KOPT-K1 (cell line): ENCODE measurements around the gene UBTF.

Experiments used
- H3K27ac ChIP-seq: fragments of 200-600 bp; sonication (generic); 2 replicates; pipeline ENCODE4 v1.5.1; 2016; ENCODE audit warnings: antibody characterized with exemption, mild to moderate bottlenecking, low read depth, low read length; ENCODE audit not compliant: poor library complexity, severe bottlenecking
- H3K36me3 ChIP-seq: fragments of 200-600 bp; sonication (generic); 2 replicates; pipeline ENCODE4 v1.5.1; 2017; ENCODE audit warnings: antibody characterized with exemption, mild to moderate bottlenecking, low read length, moderate library complexity; ENCODE audit not compliant: insufficient read depth
- H3K9me3 ChIP-seq: fragments of 200-600 bp; sonication (generic); 2 replicates; pipeline ENCODE4 v1.5.1; 2017; ENCODE audit warnings: antibody characterized with exemption, low read length, mild to moderate bottlenecking; ENCODE audit not compliant: insufficient read depth, poor library complexity, severe bottlenecking

Gene UBTF

GRCh38 chr17:44198721-44199552 is 20.5 kb downstream of the UBTF start:
- Histone ChIP-seq H3K27ac (peak overlapping the region; percentile 95), H3K36me3 (peaks cover 36% of the 10 kb centered on the region), H3K9me3 (no peaks in the 10 kb centered on the region)

- H3K9me3 ChIP-seq = no peaks in the 10 kb centered on the region
- H3K36me3 ChIP-seq = peaks cover 44% of the 10 kb centered on the region
- peak overlapping the region; percentile 95 for H3K27ac ChIP-seq
These were observed 21.3 kb downstream of the UBTF start for GRCh38 chr17:44197980-44198720.

GRCh38 chr17:44197107-44197506 is 22.4 kb downstream of the UBTF start:
- no peak overlapping the region for H3K27ac ChIP-seq
- H3K9me3 ChIP-seq = no peaks in the 10 kb centered on the region
- peaks cover 54% of the 10 kb centered on the region for H3K36me3 ChIP-seq

- peaks cover 84% of the 10 kb centered on the region for H3K36me3 ChIP-seq
- no peaks in the 10 kb centered on the region for H3K9me3 ChIP-seq
- H3K27ac ChIP-seq = no peak overlapping the region
These were observed 26.0 kb downstream of the UBTF start for GRCh38 chr17:44193326-44194084.

- Histone ChIP-seq H3K9me3 (no peaks in the 10 kb centered on the region), H3K36me3 (peaks cover 84% of the 10 kb centered on the region), H3K27ac (no peak overlapping the region)
These were observed 26.7 kb downstream of the UBTF start for GRCh38 chr17:44192750-44193149.

- H3K36me3 ChIP-seq = peaks cover 77% of the 10 kb centered on the region
- H3K9me3 ChIP-seq = no peaks in the 10 kb centered on the region
- H3K27ac ChIP-seq = no peak overlapping the region
These were observed 27.5 kb downstream of the UBTF start for GRCh38 chr17:44191941-44192496.

- H3K9me3 ChIP-seq = no peaks in the 10 kb centered on the region
- peaks cover 72% of the 10 kb centered on the region for H3K36me3 ChIP-seq
- no peak overlapping the region for H3K27ac ChIP-seq
These were observed 28.1 kb downstream of the UBTF start for GRCh38 chr17:44191369-44191768.

- Histone ChIP-seq H3K9me3 (no peaks in the 10 kb centered on the region), H3K27ac (no peak overlapping the region), H3K36me3 (peaks cover 64% of the 10 kb centered on the region)
These were observed 29.0 kb downstream of the UBTF start for GRCh38 chr17:44190481-44190880.

- H3K9me3 ChIP-seq = no peaks in the 10 kb centered on the region
- H3K27ac ChIP-seq = no peak overlapping the region
- H3K36me3 ChIP-seq = peaks cover 57% of the 10 kb centered on the region
These were observed 30.7 kb downstream of the UBTF start for GRCh38 chr17:44188576-44189403.

- Histone ChIP-seq H3K36me3 (peaks cover 56% of the 10 kb centered on the region), H3K9me3 (no peaks in the 10 kb centered on the region), H3K27ac (peak overlapping the region; percentile 88)
These were observed 32.2 kb downstream of the UBTF start for GRCh38 chr17:44187131-44187899.

- Histone ChIP-seq H3K36me3 (peaks cover 56% of the 10 kb centered on the region), H3K9me3 (no peaks in the 10 kb centered on the region), H3K27ac (peak within 1 kb of the TSS; percentile 88)
These were observed 33.0 kb downstream of the UBTF start, which contains the start of gene TMUB2 for GRCh38 chr17:44186307-44187130. TSS of gene TMUB2 (plus strand) at chr17:44186972. CDS start at chr17:44187709, 737 bp downstream.

GRCh38 chr17:44184212-44184810 is 35.2 kb downstream of the UBTF start:
- Histone ChIP-seq H3K27ac (no peak overlapping the region), H3K9me3 (no peaks in the 10 kb centered on the region), H3K36me3 (peaks cover 40% of the 10 kb centered on the region)
